DMS 273 (cell line): ENCODE measurements around the gene NOD1.
"Not testable (repeated sequence)": the region's sequence is repeated elsewhere in the genome, so short reads cannot be mapped to it uniquely, and the experiment has no call there.

Experiments
- DNase-seq: peaks from one replicate; lab custom pipeline; 2025; ENCODE audit not compliant: unreplicated experiment; lab: John Stamatoyannopoulos, UW

Gene NOD1

GRCh38 chr7:30478349-30479201, at the start of gene NOD1:
Gene NOD1 (minus strand): TSS chr7:30478784. CDS start chr7:30456921, 21,863 bp downstream.
- DNase-seq: peak; percentile 97

GRCh38 chr7:30527297-30527696, 48.7 kb upstream of the NOD1 start:
- DNase-seq: not testable (repeated sequence)

- no peak for DNase-seq
These were observed 47.6 kb upstream of the NOD1 start for GRCh38 chr7:30526163-30526562.

GRCh38 chr7:30525429-30525828, 46.8 kb upstream of the NOD1 start:
- no peak for DNase-seq

- no peak for DNase-seq
These were observed 46.0 kb upstream of the NOD1 start for GRCh38 chr7:30524545-30524944.

- DNase-seq: no peak
These were observed 44.9 kb upstream of the NOD1 start for GRCh38 chr7:30523466-30523865.

GRCh38 chr7:30522159-30522558, 43.6 kb upstream of the NOD1 start:
- no peak for DNase-seq

- DNase-seq: peak; percentile 40
These were observed 42.9 kb upstream of the NOD1 start for GRCh38 chr7:30521532-30521931.

- no peak for DNase-seq
These were observed 40.5 kb upstream of the NOD1 start for GRCh38 chr7:30519122-30519521.

GRCh38 chr7:30515761-30516160, 37.2 kb upstream of the NOD1 start:
- no peak for DNase-seq

- DNase-seq: no peak
These were observed 36.2 kb upstream of the NOD1 start for GRCh38 chr7:30514776-30515175.

GRCh38 chr7:30514177-30514576, 35.6 kb upstream of the NOD1 start:
- DNase-seq: no peak

GRCh38 chr7:30513762-30514161, 35.2 kb upstream of the NOD1 start:
- DNase-seq: no peak

GRCh38 chr7:30511973-30512662, 33.5 kb upstream of the NOD1 start:
- DNase-seq: no peak

- no peak for DNase-seq
These were observed 32.9 kb upstream of the NOD1 start for GRCh38 chr7:30511494-30511893.

- peak; percentile 79 for DNase-seq
These were observed 31.8 kb upstream of the NOD1 start for GRCh38 chr7:30510124-30511075.

GRCh38 chr7:30509171-30509857, 30.7 kb upstream of the NOD1 start:
- not testable (repeated sequence) for DNase-seq

GRCh38 chr7:30507346-30507900, 28.8 kb upstream of the NOD1 start:
- DNase-seq: not testable (repeated sequence)

GRCh38 chr7:30505174-30505697, 26.7 kb upstream of the NOD1 start:
- DNase-seq: no peak
